ENCODE results near the gene GMPS. TPM values are rescaled to one million over a fixed set of nuclear protein-coding genes. Genes with fewer than 3 reads are reported as not detected.

GMPS gene
- total and polyA plus RNA-seq, 9 of the 15 experiments (the other 6 are each of a cell fraction or from before 2014, with no cell fraction given): 73.7 to 282 (median 156) TPM

DNA sequence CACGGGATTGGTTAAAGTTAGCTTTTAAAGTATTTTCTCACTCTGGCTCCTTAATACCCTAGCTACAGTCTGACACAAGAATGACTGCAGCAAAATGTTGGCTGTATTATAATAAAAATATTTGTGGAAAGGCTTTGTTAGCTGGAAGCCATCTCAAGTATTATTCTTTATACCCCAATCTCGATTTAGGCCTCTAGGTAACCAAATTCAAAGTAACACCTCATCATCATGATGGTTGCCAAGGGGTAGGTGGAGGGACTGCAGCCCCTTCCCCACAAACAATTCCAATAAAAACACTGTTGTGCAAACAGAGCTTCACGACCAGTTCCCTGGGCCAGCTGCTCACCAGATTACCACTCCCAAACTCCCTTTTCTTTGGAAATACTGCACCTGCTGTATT lies 759 bp upstream of the GMPS start (continued):
- TF ChIP-seq TEAD4 (IDR thresholded peaks at IDR 0.05; ENCODE audit: low read length): no peak
- no peak for TF ChIP-seq TEAD4 (CRISPR knock-in tag; IDR thresholded peaks at IDR 0.05; ENCODE audit: borderline replicate concordance)
- TF ChIP-seq, protein P1, sequence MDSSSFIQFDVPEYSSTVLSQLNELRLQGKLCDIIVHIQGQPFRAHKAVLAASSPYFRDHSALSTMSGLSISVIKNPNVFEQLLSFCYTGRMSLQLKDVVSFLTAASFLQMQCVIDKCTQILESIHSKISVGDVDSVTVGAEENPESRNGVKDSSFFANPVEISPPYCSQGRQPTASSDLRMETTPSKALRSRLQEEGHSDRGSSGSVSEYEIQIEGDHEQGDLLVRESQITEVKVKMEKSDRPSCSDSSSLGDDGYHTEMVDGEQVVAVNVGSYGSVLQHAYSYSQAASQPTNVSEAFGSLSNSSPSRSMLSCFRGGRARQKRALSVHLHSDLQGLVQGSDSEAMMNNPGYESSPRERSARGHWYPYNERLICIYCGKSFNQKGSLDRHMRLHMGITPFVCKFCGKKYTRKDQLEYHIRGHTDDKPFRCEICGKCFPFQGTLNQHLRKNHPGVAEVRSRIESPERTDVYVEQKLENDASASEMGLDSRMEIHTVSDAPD (CRISPR knock-in tag; IDR thresholded peaks at IDR 0.05): no peak
- TF ChIP-seq SMARCE1 (IDR thresholded peaks at IDR 0.05): peak; percentile 40
- TF ChIP-seq TCF7 (IDR thresholded peaks at IDR 0.05; ENCODE audit: borderline replicate concordance): no peak
- no peak for TF ChIP-seq CCNT2 (IDR thresholded peaks at IDR 0.05; ENCODE audit: borderline replicate concordance, extremely low read depth, insufficient read length, low read depth, low read length)
- no peak for TF ChIP-seq BACH1 (tag; IDR thresholded peaks at IDR 0.05)
- TF ChIP-seq PPARD (CRISPR knock-in tag; IDR thresholded peaks at IDR 0.05): no peak
- TF ChIP-seq, protein P2, sequence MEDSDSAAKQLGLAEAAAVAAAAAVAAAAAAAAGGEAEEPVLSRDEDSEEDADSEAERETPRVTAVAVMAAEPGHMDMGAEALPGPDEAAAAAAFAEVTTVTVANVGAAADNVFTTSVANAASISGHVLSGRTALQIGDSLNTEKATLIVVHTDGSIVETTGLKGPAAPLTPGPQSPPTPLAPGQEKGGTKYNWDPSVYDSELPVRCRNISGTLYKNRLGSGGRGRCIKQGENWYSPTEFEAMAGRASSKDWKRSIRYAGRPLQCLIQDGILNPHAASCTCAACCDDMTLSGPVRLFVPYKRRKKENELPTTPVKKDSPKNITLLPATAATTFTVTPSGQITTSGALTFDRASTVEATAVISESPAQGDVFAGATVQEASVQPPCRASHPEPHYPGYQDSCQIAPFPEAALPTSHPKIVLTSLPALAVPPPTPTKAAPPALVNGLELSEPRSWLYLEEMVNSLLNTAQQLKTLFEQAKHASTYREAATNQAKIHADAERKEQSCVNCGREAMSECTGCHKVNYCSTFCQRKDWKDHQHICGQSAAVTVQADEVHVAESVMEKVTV (CRISPR knock-in tag; IDR thresholded peaks at IDR 0.05): no peak
- TF ChIP-seq EP300 (IDR thresholded peaks at IDR 0.05; ENCODE audit: low read length): no peak
- TF ChIP-seq KLF13 (tag; IDR thresholded peaks at IDR 0.05; ENCODE audit: borderline replicate concordance, low read depth): no peak
- TF ChIP-seq ZNF23 (CRISPR knock-in tag; IDR thresholded peaks at IDR 0.05): no peak
- TF ChIP-seq ZNF75A (CRISPR knock-in tag; IDR thresholded peaks at IDR 0.05): no peak
- TF ChIP-seq, protein P3, sequence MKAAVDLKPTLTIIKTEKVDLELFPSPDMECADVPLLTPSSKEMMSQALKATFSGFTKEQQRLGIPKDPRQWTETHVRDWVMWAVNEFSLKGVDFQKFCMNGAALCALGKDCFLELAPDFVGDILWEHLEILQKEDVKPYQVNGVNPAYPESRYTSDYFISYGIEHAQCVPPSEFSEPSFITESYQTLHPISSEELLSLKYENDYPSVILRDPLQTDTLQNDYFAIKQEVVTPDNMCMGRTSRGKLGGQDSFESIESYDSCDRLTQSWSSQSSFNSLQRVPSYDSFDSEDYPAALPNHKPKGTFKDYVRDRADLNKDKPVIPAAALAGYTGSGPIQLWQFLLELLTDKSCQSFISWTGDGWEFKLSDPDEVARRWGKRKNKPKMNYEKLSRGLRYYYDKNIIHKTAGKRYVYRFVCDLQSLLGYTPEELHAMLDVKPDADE (conservative IDR thresholded peaks at IDR 0.05; ENCODE audit: control insufficient read depth, low read depth, low read length): no peak
- TF ChIP-seq TCFL5 (CRISPR knock-in tag; conservative IDR thresholded peaks at IDR 0.05): no peak
- no peak for TF ChIP-seq PRPF4 (IDR thresholded peaks at IDR 0.05; ENCODE audit: insufficient read depth, low read depth, low read length, poor library complexity, severe bottlenecking)
- no peak for TF ChIP-seq ZNF282 (CRISPR knock-in tag; IDR thresholded peaks at IDR 0.05)
- TF ChIP-seq NR2C2 (CRISPR knock-in tag; IDR thresholded peaks at IDR 0.05): no peak
- TF ChIP-seq NR2C2 (tag; IDR thresholded peaks at IDR 0.05): no peak
- TF ChIP-seq BRD9 (IDR thresholded peaks at IDR 0.05; ENCODE audit: low read depth, partially characterized antibody): peak; percentile 38
- no peak for TF ChIP-seq TEAD1 (CRISPR knock-in tag; IDR thresholded peaks at IDR 0.05)
- TF ChIP-seq EP400 (IDR thresholded peaks at IDR 0.05): no peak; the same call in 1 of the 2 replicates
- 0 out of 2 replicates have a peak, but pooled peaks have one; percentile 43 for TF ChIP-seq ZNF589 (CRISPR knock-in tag; IDR thresholded peaks at IDR 0.05; ENCODE audit: low read depth)

All from K562 (cell line).